Measurements from ENCODE around the gene GTSE1.
A peak's percentile ranks its signal among the peaks of the same experiment; 100 is the strongest.

The GTSE1 gene

GRCh38 chr22:46280999-46281623, 15.6 kb upstream of the GTSE1 start:
- H3K4me3 Mint-ChIP-seq, result no peak overlapping the region
- peaks cover 100% of the 10 kb centered on the region for H3K36me3 Mint-ChIP-seq (ENCODE audit: low read depth)
- peak overlapping the region; percentile 17 for H3K27ac Mint-ChIP-seq
- H3K9me3 Mint-ChIP-seq, result no peaks in the 10 kb centered on the region
- peaks cover 10% of the 10 kb centered on the region for H3K4me1 Mint-ChIP-seq (ENCODE audit: low read depth)
- intact Hi-C loops (cut with micrococcal nuclease), result no loop called here
- no peaks in the 10 kb centered on the region for H3K27me3 Mint-ChIP-seq

- intact Hi-C loops (cut with micrococcal nuclease), result no loop called here
- Mint-ChIP-seq H3K27ac (peak overlapping the region; percentile 23), H3K9me3 (no peaks in the 10 kb centered on the region), H3K36me3 (ENCODE audit: low read depth) (peaks cover 100% of the 10 kb centered on the region), H3K4me3 (no peak overlapping the region), H3K27me3 (no peaks in the 10 kb centered on the region), H3K4me1 (ENCODE audit: low read depth) (peaks cover 13% of the 10 kb centered on the region)
Measured at GRCh38 chr22:46281866-46282678, 14.6 kb upstream of the GTSE1 start.

GRCh38 chr22:46286006-46286405, 10.7 kb upstream of the GTSE1 start:
- no peaks in the 10 kb centered on the region for H3K9me3 Mint-ChIP-seq
- no peak overlapping the region for H3K4me3 Mint-ChIP-seq
- peaks cover 19% of the 10 kb centered on the region for H3K4me1 Mint-ChIP-seq (ENCODE audit: low read depth)
- no peak overlapping the region for H3K27ac Mint-ChIP-seq
- intact Hi-C loops (cut with micrococcal nuclease), result no loop called here
- H3K36me3 Mint-ChIP-seq (ENCODE audit: low read depth), result peaks cover 97% of the 10 kb centered on the region
- no peaks in the 10 kb centered on the region for H3K27me3 Mint-ChIP-seq

DNA sequence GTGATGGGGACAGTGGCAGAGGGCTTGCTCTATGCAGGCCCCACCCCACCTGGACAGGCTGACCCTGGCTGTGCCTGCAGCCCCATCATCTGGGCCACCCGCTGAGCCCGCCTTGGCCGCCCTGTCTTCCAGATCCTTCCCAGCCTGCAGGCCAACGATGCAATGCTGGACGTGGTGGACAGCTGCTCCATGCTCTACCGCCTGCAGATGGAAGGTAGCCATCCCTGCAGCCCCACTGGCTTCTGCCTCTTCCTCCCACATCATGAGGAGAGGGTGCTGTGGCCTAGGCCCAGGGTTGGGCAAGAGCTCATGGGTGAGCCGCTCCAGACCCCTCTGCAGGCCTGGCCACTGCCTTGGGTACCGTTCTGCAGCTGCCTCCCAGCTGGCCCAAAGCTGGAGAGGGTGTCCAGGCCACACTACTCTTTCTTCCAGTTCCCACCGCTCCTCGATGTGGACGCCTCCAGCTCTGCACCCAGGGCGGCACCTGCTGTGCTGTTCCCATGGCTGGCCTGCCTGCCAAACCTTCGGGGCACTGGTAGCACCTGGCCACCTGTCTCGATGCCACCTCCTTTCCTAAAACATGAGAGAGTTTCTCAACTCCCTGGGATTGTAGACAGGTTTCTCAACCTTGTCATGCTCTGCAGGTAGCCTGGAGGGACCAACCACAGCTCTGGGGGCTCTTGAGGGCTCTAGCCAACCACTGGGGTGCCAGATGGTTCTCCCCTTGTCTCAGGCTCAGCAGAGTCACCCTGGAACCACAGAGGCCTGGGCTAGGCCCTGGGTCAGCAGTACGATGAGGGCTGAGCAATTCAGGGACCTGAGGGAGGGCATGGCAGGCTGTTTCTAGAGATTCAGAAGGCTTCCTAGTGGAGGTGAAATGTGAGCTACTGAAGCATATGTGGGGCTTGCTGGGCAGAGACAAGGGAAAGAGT, 9.5 kb upstream of the GTSE1 start:
- H3K4me3 Mint-ChIP-seq, result peak overlapping the region; percentile 48

GRCh38 chr22:46287873-46288751, 8.6 kb upstream of the GTSE1 start:
- H3K27ac Mint-ChIP-seq, result peak overlapping the region; percentile 65
- no peaks in the 10 kb centered on the region for H3K9me3 Mint-ChIP-seq
- H3K36me3 Mint-ChIP-seq (ENCODE audit: low read depth), result peaks cover 96% of the 10 kb centered on the region
- intact Hi-C loops (cut with micrococcal nuclease), result no loop called here
- H3K4me3 Mint-ChIP-seq, result peak overlapping the region; percentile 49
- peaks cover 28% of the 10 kb centered on the region for H3K4me1 Mint-ChIP-seq (ENCODE audit: low read depth)
- no peaks in the 10 kb centered on the region for H3K27me3 Mint-ChIP-seq

More for the DNA sequence above, 9.5 kb upstream of the GTSE1 start:
- Mint-ChIP-seq H3K9me3 (no peaks in the 10 kb centered on the region), H3K4me1 (ENCODE audit: low read depth) (peaks cover 19% of the 10 kb centered on the region), H3K27me3 (no peaks in the 10 kb centered on the region), H3K36me3 (ENCODE audit: low read depth) (peaks cover 96% of the 10 kb centered on the region), H3K27ac (peak overlapping the region; percentile 65)
- intact Hi-C loops (cut with micrococcal nuclease), result no loop called here

DNA sequence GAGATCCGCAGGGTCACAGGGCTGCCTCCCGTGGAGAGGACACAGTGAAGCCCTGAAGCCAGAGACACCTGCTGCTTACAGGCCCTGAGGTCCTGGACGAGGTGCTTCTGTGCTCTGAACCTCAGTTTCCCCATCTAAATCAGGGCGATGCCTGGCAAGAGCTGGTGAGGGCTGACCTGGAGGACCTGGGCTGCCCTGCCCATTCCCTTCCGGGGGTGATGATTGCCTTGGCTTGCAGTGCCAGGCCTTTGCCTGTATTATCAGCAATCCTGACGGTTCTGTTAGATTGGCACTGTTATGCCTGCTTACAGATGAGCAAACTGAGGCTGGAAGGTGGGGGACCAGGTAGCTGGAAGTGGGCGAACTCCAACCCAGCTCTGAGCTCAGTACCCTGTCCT, 7.8 kb upstream of the GTSE1 start:
- intact Hi-C loops (cut with micrococcal nuclease), result no loop called here
- Mint-ChIP-seq H3K27me3 (no peaks in the 10 kb centered on the region), H3K4me1 (ENCODE audit: low read depth) (peaks cover 35% of the 10 kb centered on the region), H3K9me3 (no peaks in the 10 kb centered on the region), H3K36me3 (ENCODE audit: low read depth) (peaks cover 93% of the 10 kb centered on the region), H3K27ac (peak overlapping the region; percentile 65), H3K4me3 (no peak overlapping the region)

DNA sequence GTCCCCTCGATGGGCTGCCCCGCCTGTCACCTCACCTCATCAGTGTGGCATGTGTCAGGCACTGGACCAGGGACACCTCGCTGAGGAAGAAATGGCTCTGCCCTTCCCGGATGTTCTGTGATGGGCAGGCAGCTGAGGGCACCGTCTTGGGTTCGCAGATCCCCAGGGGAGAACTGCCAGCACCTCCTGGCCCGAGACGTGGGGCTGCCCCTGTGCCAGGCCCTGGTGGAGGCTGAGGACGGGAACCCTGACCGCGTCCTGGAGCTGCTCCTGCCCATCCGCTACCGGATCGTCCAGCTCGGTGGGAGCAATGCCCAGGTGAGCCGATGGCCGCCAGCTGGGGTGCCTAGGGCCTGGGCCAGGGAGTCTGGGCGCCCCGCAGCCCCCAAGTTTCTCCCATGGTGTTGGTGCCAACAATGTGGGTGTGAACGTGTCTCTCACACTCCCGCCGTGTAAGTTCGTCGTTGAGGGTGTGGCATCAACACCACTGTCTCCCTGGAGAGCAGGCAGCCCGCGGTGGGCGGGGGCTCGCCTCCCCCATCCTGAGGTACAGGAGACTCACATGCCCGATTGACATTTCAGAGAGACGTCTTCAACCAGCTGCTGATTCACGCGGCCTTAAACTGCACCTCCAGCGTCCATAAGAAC, 7.3 kb upstream of the GTSE1 start:
- H3K4me3 Mint-ChIP-seq, result no peak overlapping the region
- intact Hi-C loops (cut with micrococcal nuclease), result no loop called here
- no peak overlapping the region for H3K27ac Mint-ChIP-seq
- H3K36me3 Mint-ChIP-seq (ENCODE audit: low read depth), result peaks cover 87% of the 10 kb centered on the region
- H3K27me3 Mint-ChIP-seq, result no peaks in the 10 kb centered on the region
- peaks cover 40% of the 10 kb centered on the region for H3K4me1 Mint-ChIP-seq (ENCODE audit: low read depth)
- H3K9me3 Mint-ChIP-seq, result no peaks in the 10 kb centered on the region

- H3K9me3 Mint-ChIP-seq, result no peaks in the 10 kb centered on the region
- H3K4me1 Mint-ChIP-seq (ENCODE audit: low read depth), result peaks cover 45% of the 10 kb centered on the region
- intact Hi-C loops (cut with micrococcal nuclease), result loop anchor here (5.0 to 10.0 kb wide), 2 partner anchors 38 to 285 kb away; partner anchors contain the start of gene CDPF1
- peak overlapping the region; percentile 72 for H3K27ac Mint-ChIP-seq
- H3K4me3 Mint-ChIP-seq, result no peak overlapping the region
- no peaks in the 10 kb centered on the region for H3K27me3 Mint-ChIP-seq
- peaks cover 78% of the 10 kb centered on the region for H3K36me3 Mint-ChIP-seq (ENCODE audit: low read depth)
Measured at GRCh38 chr22:46290121-46290842, 6.4 kb upstream of the GTSE1 start.

DNA sequence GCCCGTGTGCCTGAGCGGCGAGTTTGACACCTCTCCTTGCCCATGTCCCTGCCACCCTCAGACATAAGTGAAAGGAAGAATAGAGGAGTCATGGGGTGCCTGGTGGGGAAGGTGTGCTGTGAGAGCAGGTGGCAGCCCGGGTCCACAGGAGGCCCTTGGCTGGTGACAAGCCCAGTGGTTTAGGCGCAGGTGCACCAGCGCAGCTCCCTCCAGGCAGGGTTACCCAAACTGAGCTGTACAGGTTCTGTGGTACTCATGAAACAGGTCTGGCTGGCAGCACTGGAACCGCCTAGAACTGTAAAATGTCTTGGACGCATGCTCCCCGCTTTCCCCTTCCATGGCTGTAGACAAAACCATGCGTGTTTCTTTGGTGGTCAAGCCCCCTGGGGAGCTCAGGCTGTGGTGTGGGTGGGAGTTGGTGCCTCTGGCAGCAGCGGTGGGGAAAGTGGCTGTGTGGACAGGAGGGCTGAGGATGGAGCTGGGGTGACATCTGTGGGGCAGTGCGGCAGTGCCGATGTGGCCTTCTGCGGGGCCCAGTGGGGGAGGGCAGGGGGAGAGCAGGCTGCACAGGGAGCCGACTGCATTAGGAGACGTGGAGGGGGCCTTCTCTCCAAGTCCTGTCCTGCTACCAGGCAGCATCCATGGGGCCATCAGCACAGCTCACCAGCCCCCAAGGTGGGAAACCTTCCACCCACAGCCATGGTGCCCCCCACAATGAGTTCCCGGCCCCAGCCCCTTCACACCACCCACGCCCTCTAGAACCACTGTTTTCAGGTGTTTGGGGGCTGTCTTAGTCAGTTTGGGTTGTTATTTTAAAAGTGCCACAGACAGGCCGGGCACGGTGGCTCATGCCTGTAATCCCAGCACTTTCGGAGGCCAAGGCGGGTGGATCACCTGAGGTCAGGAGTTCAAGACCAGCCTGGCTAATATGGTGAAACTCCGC, 5.6 kb upstream of the GTSE1 start:
- no peaks in the 10 kb centered on the region for H3K27me3 Mint-ChIP-seq
- peak overlapping the region; percentile 72 for H3K27ac Mint-ChIP-seq
- H3K4me1 Mint-ChIP-seq (ENCODE audit: low read depth), result peaks cover 53% of the 10 kb centered on the region
- H3K4me3 Mint-ChIP-seq, result no peak overlapping the region
- H3K36me3 Mint-ChIP-seq (ENCODE audit: low read depth), result peaks cover 71% of the 10 kb centered on the region
- no peaks in the 10 kb centered on the region for H3K9me3 Mint-ChIP-seq
- intact Hi-C loops (cut with micrococcal nuclease), result loop anchor here (5.0 to 10.0 kb wide), 2 partner anchors 39 to 286 kb away; partner anchors contain the start of gene CDPF1

GRCh38 chr22:46292173-46292572, 4.5 kb upstream of the GTSE1 start:
- intact Hi-C loops (cut with micrococcal nuclease), result loop anchor here (5.0 to 10.0 kb wide), 2 partner anchors 40 to 287 kb away; partner anchors contain the start of gene CDPF1
- no peak overlapping the region for H3K4me3 Mint-ChIP-seq
- peaks cover 56% of the 10 kb centered on the region for H3K4me1 Mint-ChIP-seq (ENCODE audit: low read depth)
- no peaks in the 10 kb centered on the region for H3K9me3 Mint-ChIP-seq
- H3K36me3 Mint-ChIP-seq (ENCODE audit: low read depth), result peaks cover 64% of the 10 kb centered on the region
- peak overlapping the region; percentile 89 for H3K27ac Mint-ChIP-seq
- no peaks in the 10 kb centered on the region for H3K27me3 Mint-ChIP-seq

DNA sequence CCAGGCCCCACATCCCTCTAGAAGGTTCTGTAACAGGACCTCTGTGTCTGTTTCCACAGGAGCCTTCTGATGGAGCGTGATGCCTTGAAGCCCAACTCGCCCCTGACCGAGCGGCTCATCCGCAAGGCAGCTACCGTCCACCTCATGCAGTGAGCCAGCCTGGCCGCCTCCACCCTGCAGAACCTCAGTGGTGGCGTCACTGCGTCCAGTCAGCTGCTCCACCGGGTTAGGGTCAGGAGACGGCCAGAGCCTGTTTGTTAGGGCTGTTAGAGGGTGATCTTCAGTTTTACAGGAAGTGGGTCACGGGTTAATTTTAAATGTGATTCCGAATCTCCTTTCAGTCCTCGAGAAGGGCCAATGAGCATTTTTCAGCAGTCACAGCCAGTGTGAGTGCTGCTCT, 3.9 kb upstream of the GTSE1 start:
- H3K27me3 Mint-ChIP-seq, result no peaks in the 10 kb centered on the region
- H3K4me3 Mint-ChIP-seq, result no peak overlapping the region
- peaks cover 56% of the 10 kb centered on the region for H3K4me1 Mint-ChIP-seq (ENCODE audit: low read depth)
- intact Hi-C loops (cut with micrococcal nuclease), result loop anchor here (5.0 to 10.0 kb wide), 2 partner anchors 40 to 288 kb away; partner anchors contain the start of gene CDPF1
- peaks cover 58% of the 10 kb centered on the region for H3K36me3 Mint-ChIP-seq (ENCODE audit: low read depth)
- no peaks in the 10 kb centered on the region for H3K9me3 Mint-ChIP-seq
- H3K27ac Mint-ChIP-seq, result peak overlapping the region; percentile 89

Measured in dendritic cell treated with granulocyte-macrophage colony-stimulating factor and Interleukin-4, amounts not matched to agents 40 ng/mL and 50 ng/mL, for 4 days (primary cell).